ENCODE data around the gene KIAA1958.

Gene KIAA1958

GRCh38 chr9:112530751-112531205 lies 44.2 kb downstream of the KIAA1958 start:
- no peak for DNase-seq

DNA sequence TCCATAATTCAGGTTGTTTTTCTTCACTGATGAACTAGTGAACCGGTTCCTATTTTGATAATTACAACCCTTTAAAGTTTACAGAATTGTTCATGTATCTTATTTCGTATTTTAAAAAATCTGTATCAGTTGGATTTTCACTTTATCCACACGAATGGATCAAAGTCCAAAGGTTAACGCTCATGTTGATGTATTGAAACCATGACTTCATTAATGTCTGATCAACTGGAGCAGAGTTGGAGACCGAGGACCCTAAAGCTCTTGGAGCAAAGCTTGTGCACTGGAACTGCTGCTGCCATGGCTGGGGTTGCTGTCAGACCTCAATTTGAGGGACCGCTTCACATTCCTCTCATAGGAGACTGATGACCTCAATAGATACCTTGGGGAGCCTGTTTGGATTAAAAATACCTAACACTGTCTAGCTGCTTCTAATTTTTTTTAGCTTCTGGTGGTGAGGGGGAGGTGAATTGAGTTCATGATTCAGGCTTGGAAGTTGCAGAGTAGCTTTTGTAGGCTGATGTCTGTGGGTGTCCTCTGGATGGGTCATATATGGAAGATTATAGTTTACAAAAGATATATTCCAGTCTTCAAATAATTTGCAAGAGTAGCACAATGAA lies 45.1 kb downstream of the KIAA1958 start:
- DNase-seq = no peak

- DNase-seq = no peak
Measured at GRCh38 chr9:112532427-112532826, 45.8 kb downstream of the KIAA1958 start.

DNA sequence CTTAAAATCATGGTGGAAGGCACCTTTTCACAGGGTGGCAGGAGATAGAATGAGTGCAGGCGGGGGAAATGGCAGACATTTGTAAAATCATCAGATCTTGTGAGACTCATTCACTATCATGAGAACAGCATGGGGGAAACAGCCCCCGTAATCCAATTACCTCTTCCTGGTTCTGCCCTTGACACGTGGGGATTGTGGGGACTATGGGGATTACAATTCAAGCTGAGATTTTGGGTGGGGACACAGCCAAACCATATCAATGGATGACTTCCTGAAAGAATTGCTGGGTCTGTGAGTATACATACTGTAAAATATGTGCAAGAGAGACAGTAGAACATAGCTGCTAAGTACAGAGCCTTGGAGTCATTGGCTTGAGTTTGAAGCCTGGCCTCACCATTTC lies 47.0 kb downstream of the KIAA1958 start:
- no peak for DNase-seq

DNA sequence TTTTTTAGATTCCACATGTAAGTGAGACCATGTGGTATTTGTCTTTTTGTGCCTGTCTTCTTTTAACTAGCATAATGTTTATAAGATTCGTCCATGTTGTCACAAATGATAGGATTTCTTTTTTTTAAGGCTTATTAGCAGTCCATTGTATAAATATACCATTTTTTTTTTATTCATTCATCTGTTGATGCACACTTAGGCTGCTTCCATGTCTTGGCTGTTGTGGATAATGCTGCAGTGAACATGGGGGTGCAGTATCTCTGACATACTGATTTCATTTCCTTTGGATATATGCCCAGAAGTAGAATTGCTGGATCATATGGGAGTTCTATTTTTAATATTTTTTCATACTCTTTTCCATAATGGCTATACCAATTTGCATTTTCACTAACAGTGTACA lies 48.7 kb downstream of the KIAA1958 start:
- DNase-seq = no peak

DNA sequence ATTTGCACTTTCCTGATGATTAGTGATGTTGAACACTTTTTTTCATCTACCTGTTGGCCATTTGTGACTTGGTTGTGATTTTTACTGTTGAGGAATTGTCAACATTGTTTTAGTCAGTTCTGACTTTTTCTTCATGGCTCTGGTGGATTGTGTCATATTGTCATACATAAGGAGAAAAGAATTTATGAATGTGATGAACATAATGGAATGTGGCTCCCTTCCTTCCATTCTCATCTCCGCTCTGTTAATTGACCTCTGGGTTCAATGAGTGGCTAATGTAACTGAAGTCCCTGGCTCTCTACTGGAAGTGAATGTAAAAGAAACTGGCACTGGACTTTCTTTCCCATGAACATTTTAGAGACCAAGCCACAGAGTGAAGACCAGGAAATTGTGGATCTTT lies 49.2 kb downstream of the KIAA1958 start:
- DNase-seq = no peak

DNA sequence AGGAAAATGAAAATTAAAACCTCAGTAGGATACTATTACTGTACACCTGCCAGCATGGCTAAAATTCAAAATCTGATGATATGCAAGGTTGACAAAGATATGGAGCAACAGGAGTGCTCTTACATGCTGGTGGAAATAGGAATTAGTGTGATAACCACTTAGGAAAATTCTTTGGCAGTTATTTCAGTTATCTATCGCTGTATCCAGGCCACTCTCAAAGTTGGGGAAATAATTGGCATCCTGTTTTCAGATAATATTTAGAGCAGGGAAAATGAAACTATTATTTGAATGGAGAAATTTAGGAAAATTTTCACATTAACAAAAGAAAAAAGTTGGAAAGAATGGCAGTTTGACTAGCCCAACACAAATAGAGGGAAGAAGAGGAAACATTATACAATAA lies 50.9 kb downstream of the KIAA1958 start:
- DNase-seq = no peak

DNA sequence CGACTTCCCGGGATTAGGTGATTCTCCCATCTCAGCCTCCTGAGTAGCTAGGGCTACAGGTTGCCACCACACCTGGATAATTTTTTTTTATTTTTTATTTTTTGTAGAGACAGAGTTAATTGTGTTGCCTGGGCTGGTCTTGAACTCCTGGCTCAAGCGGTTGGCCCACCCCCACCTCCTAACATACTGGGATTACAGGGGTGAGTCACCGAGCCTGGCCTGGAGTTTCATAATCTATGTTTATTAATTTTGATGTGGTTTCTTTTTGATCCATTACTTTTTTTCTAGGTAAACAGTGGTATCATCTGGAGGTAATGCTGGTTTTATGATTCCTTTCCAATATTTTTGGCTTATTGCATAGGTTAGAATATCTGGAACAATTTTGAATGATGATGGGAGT lies 54.2 kb downstream of the KIAA1958 start:
- no peak for DNase-seq

DNA sequence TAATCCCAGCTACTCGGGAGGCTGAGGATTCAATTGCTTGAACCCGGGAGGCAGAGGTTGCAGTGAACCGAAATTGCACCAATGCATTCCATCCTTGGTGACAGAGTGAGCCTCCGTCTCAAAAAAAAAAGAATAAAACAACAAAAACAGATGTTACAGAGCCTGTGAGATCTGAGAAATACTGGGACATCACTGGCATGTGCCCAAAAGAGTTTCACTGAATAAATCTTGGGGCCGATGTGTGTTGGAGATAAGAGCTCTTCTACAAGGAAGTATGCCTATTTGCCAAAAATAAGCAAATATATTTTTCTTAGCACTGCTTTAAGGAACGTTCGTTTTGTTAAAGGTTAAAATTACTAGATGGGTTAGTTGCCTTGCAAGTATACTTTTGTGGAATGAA lies 55.1 kb downstream of the KIAA1958 start:
- no peak for DNase-seq

DNA sequence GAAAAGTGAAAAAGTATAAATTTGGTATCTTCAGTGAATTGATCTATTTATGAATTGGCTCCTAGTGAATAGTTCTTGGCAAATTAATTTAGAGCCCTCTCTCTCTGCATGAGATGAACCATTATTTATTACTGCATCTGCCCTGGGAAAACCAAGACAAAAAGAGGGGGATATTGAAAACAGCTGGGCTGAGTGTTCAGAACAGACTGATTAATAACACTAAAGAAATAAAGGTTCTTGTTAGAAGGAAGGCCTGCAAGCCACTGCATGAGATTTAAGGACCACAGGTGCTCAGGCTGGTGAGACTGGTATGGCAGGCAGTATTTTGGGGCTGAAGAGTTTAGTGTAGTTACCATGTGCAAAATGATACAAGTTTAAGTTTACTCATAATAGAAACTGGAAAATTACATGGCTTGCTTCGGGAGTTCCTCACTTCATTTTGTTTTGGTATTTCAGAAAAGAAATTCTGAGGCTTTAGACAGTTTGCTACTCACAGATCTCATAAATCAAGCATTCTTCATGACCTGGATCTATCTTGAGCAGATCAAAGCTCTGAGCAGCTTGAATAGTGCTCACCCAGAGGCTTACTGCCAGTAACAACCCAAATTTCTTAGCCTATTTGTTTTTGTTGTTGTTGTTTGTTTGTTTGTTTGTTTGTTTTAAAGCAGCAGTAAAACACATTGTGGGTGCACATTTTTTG lies 56.1 kb downstream of the KIAA1958 start:
- no peak for DNase-seq

DNA sequence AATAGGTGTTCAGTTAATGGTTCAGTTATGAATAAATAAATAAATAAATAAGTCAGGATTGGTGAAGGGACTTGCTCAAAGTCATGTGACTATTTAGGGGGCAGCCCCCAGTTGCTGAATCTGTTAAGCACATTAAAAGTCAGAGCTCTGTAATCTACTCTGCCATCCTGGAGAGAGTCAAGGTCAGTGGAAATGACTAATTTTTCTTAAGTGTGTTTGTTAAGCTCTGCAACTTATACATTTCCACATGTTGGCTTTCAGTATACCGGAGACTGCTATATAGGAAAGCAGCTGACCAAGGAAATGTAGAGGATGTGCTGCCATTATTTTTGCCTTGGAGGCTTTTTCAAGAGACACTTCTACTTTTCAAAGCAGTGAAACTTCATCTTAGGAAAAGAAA lies 57.9 kb downstream of the KIAA1958 start:
- DNase-seq = no peak

GRCh38 chr9:112545237-112545636 lies 58.6 kb downstream of the KIAA1958 start:
- no peak for DNase-seq

GRCh38 chr9:112546149-112547012 lies 59.8 kb downstream of the KIAA1958 start:
- no peak for DNase-seq

GRCh38 chr9:112548051-112548440 lies 61.4 kb downstream of the KIAA1958 start:
- DNase-seq = no peak

DNA sequence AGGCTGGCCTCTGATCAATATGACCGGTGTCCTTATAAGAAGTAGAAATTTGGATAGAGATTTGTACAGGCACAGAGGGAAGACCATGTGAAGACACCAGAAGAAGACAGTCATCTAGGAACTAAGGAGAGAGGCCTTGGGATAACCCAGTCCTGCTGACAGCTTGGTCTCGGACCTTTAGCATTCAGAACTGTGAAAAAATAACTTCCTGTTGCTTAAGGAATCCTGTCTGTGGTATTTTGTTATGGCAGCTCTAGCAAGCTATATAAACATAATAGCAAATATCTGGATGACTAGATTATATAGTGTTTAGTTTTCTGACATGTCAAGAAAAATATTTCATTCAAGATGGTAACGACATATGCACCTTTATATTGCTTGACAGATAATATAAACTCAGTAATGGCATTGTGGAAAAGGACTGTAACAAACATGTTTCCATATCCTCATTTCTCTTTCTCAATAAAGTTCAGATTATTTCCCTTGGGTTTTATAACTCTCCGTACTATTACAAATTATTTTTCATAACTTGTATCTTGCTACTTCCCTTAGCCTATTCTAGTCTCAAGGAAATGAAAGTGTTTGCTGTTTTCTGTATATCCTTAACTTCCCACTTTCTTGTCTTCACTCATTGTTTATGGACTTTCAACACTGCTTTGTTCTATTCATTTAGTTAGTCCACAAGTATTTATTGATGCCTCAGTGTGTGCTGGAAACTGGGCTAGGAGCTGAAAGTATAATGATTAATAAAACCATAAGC lies 62.4 kb downstream of the KIAA1958 start:
- no peak for DNase-seq

DNA sequence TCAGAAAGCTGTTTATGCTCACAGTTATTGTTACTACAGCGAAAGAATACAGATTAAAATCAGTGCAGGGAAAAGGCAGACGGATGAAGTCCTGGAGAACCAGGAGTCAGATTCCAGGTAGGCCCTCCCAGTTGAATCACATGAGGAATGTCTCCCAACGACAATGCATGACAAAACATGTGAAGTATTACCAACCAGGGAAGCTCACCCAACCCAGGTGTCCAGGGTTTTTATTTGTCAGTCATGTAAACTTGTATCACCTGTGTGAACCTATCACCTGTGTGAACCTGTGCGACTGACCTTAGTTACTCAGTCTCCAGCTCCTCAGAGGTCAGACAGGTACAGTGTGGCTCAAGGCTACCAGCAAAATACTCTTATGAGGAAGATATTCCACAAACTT lies 63.9 kb downstream of the KIAA1958 start:
- no peak for DNase-seq

- DNase-seq = no peak
Measured at GRCh38 chr9:112551641-112552040, 65.0 kb downstream of the KIAA1958 start.

DNA sequence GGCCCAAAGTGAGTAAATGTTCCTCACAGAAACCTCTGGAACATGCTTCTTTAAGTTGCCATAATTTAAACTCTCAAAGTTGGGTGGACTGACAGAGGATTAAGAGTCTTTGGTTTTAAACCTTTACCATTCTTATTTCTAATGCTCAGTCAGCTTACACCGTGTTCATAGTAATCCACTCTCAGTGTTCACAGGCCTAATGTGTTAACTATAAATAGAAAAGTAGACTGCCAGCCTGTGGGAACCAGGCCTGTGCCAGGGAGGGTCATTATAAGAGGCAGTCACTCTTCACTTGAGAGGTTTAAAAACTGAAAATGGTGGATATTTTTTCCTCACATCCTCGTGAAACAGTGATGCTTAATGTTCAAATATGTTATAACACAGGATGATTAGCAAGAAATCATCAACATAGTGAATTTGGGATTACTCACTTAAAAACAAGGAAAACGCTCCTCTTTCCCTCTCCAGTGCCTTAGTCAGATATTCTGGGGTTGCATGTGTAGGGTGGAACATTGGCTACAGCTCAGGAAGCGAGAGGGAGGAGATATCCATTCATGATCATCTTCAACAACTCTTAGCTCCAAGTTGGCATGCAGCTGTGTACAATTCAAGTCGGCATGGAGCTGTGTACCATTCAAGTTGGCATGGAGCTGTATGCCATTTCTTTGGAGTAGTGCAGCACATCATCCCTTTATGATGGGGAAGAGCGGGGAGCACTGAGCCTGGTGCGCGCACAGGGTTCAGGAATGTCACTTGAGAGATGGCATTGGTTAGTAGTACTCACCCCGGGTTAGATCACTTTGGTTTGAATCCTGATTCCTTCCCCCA lies 65.8 kb downstream of the KIAA1958 start:
- no peak for DNase-seq

GRCh38 chr9:112553256-112553826 lies 66.7 kb downstream of the KIAA1958 start:
- no peak for DNase-seq

- no peak for DNase-seq
Measured at GRCh38 chr9:112554516-112554915, 67.9 kb downstream of the KIAA1958 start.

Data from hypothalamus (tissue), 51 donors.